Esophagus muscularis mucosa (tissue), 4 donors: ENCODE data around the gene GUCY2D.

Experiments used
- CTCF ChIP-seq, 3 experiments: fragments of 200-600 bp in 2 of 3; fragments of 450-650 bp in 1 of 3; sonication (generic) in 2 of 3; IDR thresholded peaks; one replicate each; pipeline ENCODE4 v1.5.1; 2017 to 2019; ENCODE audit warnings: antibody characterized with exemption in 3 of 3, mild to moderate bottlenecking in 2 of 3, moderate library complexity in 1 of 3
- EP300 ChIP-seq: sonication (generic); formaldehyde crosslinking; IDR thresholded peaks from one replicate; pipeline ENCODE4 v1.6.1; 2017; ENCODE audit warnings: antibody characterized with exemption
- POLR2A ChIP-seq: fragments of 450-650 bp; IDR thresholded peaks from one replicate; pipeline ENCODE4 v1.6.1; 2017; ENCODE audit warnings: antibody characterized with exemption, moderate library complexity, mild to moderate bottlenecking, low read depth
- POLR2AphosphoS5 ChIP-seq, 2 donors: sonication (generic); formaldehyde crosslinking; IDR thresholded peaks; one replicate each; pipeline ENCODE4 v1.6.1; 2017; ENCODE audit warnings: antibody characterized with exemption in 2 of 2

- no peak for TF ChIP-seq CTCF (IDR thresholded peaks at IDR 0.05)
- no peak for TF ChIP-seq POLR2A
- no peak for TF ChIP-seq POLR2AphosphoS5 (IDR thresholded peaks at IDR 0.05)
- TF ChIP-seq EP300 = no peak
Observed at GRCh38 chr17:7984904-7985303, 17.5 kb upstream of the GUCY2D start.
